Natural killer cell (primary cell): Measurements from ENCODE around the gene CAMK1G. TPM values are rescaled to one million over a fixed set of nuclear protein-coding genes. Genes with fewer than 3 reads are reported as not detected.

Source experiments
- ATAC-seq, 3 donors: fragments of 150-1000 bp in 2 of 3; fragments of 200-7000 bp in 1 of 3; cut with Tn5 transposase; 1 replicate in 1 of 3; 2 replicates in 2 of 3; pipeline ENCODE4 v1.10.0; 2021; ENCODE audit warnings: mild to moderate bottlenecking in 2 of 3, moderate library complexity in 2 of 3
- DNase-seq, 2 donors: peaks; one replicate each; pipeline versions ENCODE4 v3.0.0 to v3.0.0-alpha.2; 2013 to 2021; ENCODE audit warnings: mixed read lengths in 1 of 2
- H3K27ac ChIP-seq: one replicate; pipeline ENCODE4 v1.5.1; 2013; ENCODE audit warnings: mild to moderate bottlenecking, low read length
- H3K27me3 ChIP-seq: one replicate; pipeline ENCODE4 v1.6.1; 2013; ENCODE audit warnings: low read length; ENCODE audit not compliant: control insufficient read depth, insufficient read depth
- H3K36me3 ChIP-seq: one replicate; pipeline ENCODE4 v1.6.1; 2013; ENCODE audit warnings: low read length; ENCODE audit not compliant: control insufficient read depth, insufficient read depth
- H3K4me1 ChIP-seq: one replicate; pipeline ENCODE4 v1.6.1; 2013; ENCODE audit warnings: low read length; ENCODE audit not compliant: control insufficient read depth, insufficient read depth
- H3K4me3 ChIP-seq: one replicate; pipeline ENCODE4 v1.5.1; 2013; ENCODE audit warnings: low read length
- H3K9me3 ChIP-seq: one replicate; pipeline ENCODE4 v1.6.1; 2013; ENCODE audit warnings: low read length; ENCODE audit not compliant: control insufficient read depth, insufficient read depth
- H3K27ac Mint-ChIP-seq, 2 donors: one replicate each; pipeline ENCODE4 v1.8.0; 2022; ENCODE audit warnings: mild to moderate bottlenecking in 2 of 2, mixed read lengths in 2 of 2, moderate library complexity in 1 of 2
- H3K27me3 Mint-ChIP-seq, 2 donors: one replicate each; pipeline ENCODE4 v1.8.0; 2022; ENCODE audit warnings: low read depth in 2 of 2, mixed read lengths in 2 of 2
- H3K36me3 Mint-ChIP-seq: one replicate; pipeline ENCODE4 v1.8.0; 2022; ENCODE audit warnings: mixed read lengths
- H3K4me1 Mint-ChIP-seq, 2 donors: one replicate each; pipeline ENCODE4 v1.8.0; 2022; ENCODE audit warnings: mixed read lengths in 2 of 2
- H3K4me3 Mint-ChIP-seq: one replicate; pipeline ENCODE4 v1.8.0; 2022; ENCODE audit warnings: mild to moderate bottlenecking, moderate library complexity, mixed read lengths
- H3K9me3 Mint-ChIP-seq, 2 donors: one replicate each; pipeline ENCODE4 v1.8.0; 2022; ENCODE audit warnings: mixed read lengths in 2 of 2
- CTCF ChIP-seq: fragments of 200-600 bp; IDR thresholded peaks from one replicate; pipeline ENCODE4 v1.8.0; 2022; ENCODE audit warnings: antibody characterized with exemption
- WGBS: methylation state at CpG from one replicate; pipeline ENCODE4 v1.1.7; 2013; ENCODE audit warnings: missing lambda C conversion rate; ENCODE audit not compliant: insufficient coverage; 5-methylcytosine and 5-hydroxymethylcytosine counted together
- intact Hi-C: fragments of 100-400 bp; cut with micrococcal nuclease; formaldehyde crosslinking; loops from one replicate; pipeline ENCODE4 v1.14.2; 2022
- total RNA-seq, 4 donors: library from RNA; stranded (reverse); fragments of 120-200 nt in 1 of 4; gene quantifications; one replicate each; pipeline versions ENCODE4 v1.2.3 to v1.2.4, GENCODE V29; 2013 to 2022

CAMK1G gene
- total RNA-seq, 3 donors from 2014 or later (not counting 1 experiment from before 2014, with no cell fraction given): not detected

GRCh38 chr1:209610631-209610905 is 27.1 kb downstream of the CAMK1G start:
- H3K4me1 ChIP-seq: no peaks in the 10 kb centered on the region
- no peak overlapping the region for H3K4me3 Mint-ChIP-seq
- H3K9me3 ChIP-seq: no peaks in the 10 kb centered on the region
- DNase-seq (no peak), ATAC-seq (no peak)
- 97% methylated on average over 3 of the region's 3 CpGs for WGBS
- no peaks in the 10 kb centered on the region for H3K36me3 ChIP-seq
- no peak for TF ChIP-seq CTCF
- H3K9me3 Mint-ChIP-seq: no peaks in the 10 kb centered on the region
- intact Hi-C loops: no loop called here
- no peak overlapping the region for H3K4me3 ChIP-seq
- no peaks in the 10 kb centered on the region for H3K27me3 ChIP-seq
- no peak overlapping the region for H3K27ac Mint-ChIP-seq
- H3K4me1 Mint-ChIP-seq: no peaks in the 10 kb centered on the region
- H3K27ac ChIP-seq: no peak overlapping the region
- no peaks in the 10 kb centered on the region for H3K27me3 Mint-ChIP-seq
- H3K36me3 Mint-ChIP-seq: no peaks in the 10 kb centered on the region

GRCh38 chr1:209611771-209612570 is 28.5 kb downstream of the CAMK1G start:
- no peaks in the 10 kb centered on the region for H3K36me3 ChIP-seq
- Mint-ChIP-seq H3K4me1 (no peaks in the 10 kb centered on the region), H3K4me3 (no peak overlapping the region), H3K36me3 (no peaks in the 10 kb centered on the region), H3K9me3 (no peaks in the 10 kb centered on the region), H3K27me3 (no peaks in the 10 kb centered on the region), H3K27ac (no peak overlapping the region)
- no peak for TF ChIP-seq CTCF
- WGBS: 45% methylated on average over 13 of the region's 13 CpGs
- DNase-seq: no peak
- no peaks in the 10 kb centered on the region for H3K27me3 ChIP-seq
- peak in 2 of 3 donors; percentile 18 to 68 for ATAC-seq
- no peak overlapping the region for H3K27ac ChIP-seq
- H3K4me3 ChIP-seq: no peak overlapping the region
- intact Hi-C loops: no loop called here
- no peaks in the 10 kb centered on the region for H3K9me3 ChIP-seq
- H3K4me1 ChIP-seq: no peaks in the 10 kb centered on the region

GRCh38 chr1:209612646-209613399 is 29.3 kb downstream of the CAMK1G start:
- Mint-ChIP-seq H3K9me3 (no peaks in the 10 kb centered on the region), H3K27me3 (no peaks in the 10 kb centered on the region), H3K4me3 (no peak overlapping the region), H3K4me1 (no peaks in the 10 kb centered on the region), H3K27ac (no peak overlapping the region), H3K36me3 (no peaks in the 10 kb centered on the region)
- no peaks in the 10 kb centered on the region for H3K9me3 ChIP-seq
- H3K4me3 ChIP-seq: no peak overlapping the region
- no peaks in the 10 kb centered on the region for H3K4me1 ChIP-seq
- no peaks in the 10 kb centered on the region for H3K36me3 ChIP-seq
- WGBS: 81% methylated on average over 12 of the region's 12 CpGs
- no peak overlapping the region for H3K27ac ChIP-seq
- TF ChIP-seq CTCF: no peak
- DNase-seq (no peak), ATAC-seq (no peak)
- no peaks in the 10 kb centered on the region for H3K27me3 ChIP-seq
- intact Hi-C loops: no loop called here
